Measurements from ENCODE around the gene NUMBL.
A peak's percentile ranks its signal among the peaks of the same experiment; 100 is the strongest.

DNA sequence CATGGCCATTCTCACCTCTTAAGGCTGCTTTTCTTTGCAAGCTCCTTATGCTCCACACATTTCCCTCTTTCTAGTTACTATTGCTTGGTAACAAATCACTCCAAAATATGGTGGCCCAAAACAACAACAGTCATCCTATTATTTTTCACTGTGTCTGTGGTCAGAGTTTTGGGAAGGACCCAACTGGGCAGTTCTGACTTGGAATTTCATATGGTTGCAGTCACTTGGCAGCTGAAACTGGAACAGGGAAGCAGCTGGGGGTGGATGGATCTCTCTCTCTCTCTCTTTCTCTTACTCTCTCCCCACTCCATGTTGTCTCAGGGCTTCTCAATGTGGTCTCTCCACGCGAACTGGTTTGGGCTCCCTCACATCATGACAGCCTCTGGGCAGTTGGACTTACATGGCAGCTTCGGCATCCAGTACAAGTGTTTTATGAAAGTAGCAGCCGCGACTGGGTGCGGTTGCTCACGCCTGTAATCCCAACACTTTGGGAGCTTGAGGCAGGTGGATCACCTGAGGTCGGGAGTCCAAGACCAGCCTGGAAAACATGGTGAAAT, 39.6 kb downstream of the NUMBL start:
- TF ChIP-seq, protein P1, sequence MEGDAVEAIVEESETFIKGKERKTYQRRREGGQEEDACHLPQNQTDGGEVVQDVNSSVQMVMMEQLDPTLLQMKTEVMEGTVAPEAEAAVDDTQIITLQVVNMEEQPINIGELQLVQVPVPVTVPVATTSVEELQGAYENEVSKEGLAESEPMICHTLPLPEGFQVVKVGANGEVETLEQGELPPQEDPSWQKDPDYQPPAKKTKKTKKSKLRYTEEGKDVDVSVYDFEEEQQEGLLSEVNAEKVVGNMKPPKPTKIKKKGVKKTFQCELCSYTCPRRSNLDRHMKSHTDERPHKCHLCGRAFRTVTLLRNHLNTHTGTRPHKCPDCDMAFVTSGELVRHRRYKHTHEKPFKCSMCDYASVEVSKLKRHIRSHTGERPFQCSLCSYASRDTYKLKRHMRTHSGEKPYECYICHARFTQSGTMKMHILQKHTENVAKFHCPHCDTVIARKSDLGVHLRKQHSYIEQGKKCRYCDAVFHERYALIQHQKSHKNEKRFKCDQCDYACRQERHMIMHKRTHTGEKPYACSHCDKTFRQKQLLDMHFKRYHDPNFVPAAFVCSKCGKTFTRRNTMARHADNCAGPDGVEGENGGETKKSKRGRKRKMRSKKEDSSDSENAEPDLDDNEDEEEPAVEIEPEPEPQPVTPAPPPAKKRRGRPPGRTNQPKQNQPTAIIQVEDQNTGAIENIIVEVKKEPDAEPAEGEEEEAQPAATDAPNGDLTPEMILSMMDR (IDR thresholded peaks at IDR 0.05): no peak
- no peak for TF ChIP-seq POLR2A (IDR thresholded peaks at IDR 0.05)
- peak; percentile 50 for TF ChIP-seq POLR2AphosphoS5 (IDR thresholded peaks at IDR 0.05)

Measured in gastroesophageal sphincter (tissue), 3 donors.